Left ventricle myocardium inferior (tissue), 1 donor: ENCODE measurements around the gene LBP. TPM values are rescaled to one million over a fixed set of nuclear protein-coding genes. Genes with fewer than 3 reads are reported as not detected.
"Not testable (repeated sequence)": the region's sequence is repeated elsewhere in the genome, so short reads cannot be mapped to it uniquely, and the experiment has no call there.

ENCODE experiments used
- DNase-seq: peaks from one replicate; pipeline ENCODE4 v3.0.0-alpha.2; 2020
- H3K27ac ChIP-seq: fragments of 200-600 bp; replicated peaks from 2 replicates; pipeline ENCODE4 v1.8.0; 2021
- H3K27me3 ChIP-seq: fragments of 200-600 bp; 2 replicates; pipeline ENCODE4 v1.8.0; 2021; ENCODE audit warnings: low read depth
- H3K36me3 ChIP-seq: fragments of 200-600 bp; 2 replicates; pipeline ENCODE4 v1.8.0; 2021
- H3K4me1 ChIP-seq: fragments of 200-600 bp; 2 replicates; pipeline ENCODE4 v1.8.0; 2021
- H3K4me3 ChIP-seq: fragments of 200-600 bp; 2 replicates; pipeline ENCODE4 v1.8.0; 2021; ENCODE audit warnings: mild to moderate bottlenecking, moderate library complexity
- H3K9me3 ChIP-seq: fragments of 200-600 bp; replicated peaks from 2 replicates; pipeline ENCODE4 v1.8.0; 2021
- intact Hi-C: fragments of 100-400 bp; cut with micrococcal nuclease; formaldehyde crosslinking; loops from one replicate; pipeline ENCODE4 v1.11.0; 2022
- total RNA-seq: library from RNA; stranded (reverse); fragmentation: NEBNext Ultra II Directional; extraction: Animal tissue kit (Norgen Biotek cat#: 25700); gene quantifications from one replicate; pipeline ENCODE4 v1.2.1, GENCODE V29; 2021
- TF ChIP-seq, protein P1 (sequence below): fragments of 200-600 bp; IDR thresholded peaks from 2 replicates; pipeline ENCODE4 v1.8.0; 2021; ENCODE audit warnings: antibody characterized with exemption, mild to moderate bottlenecking, borderline replicate concordance
- donor health status: DM: no; HTN: yes; CAD: no; lungs with severe emphysema.

Gene LBP
- total RNA-seq, 1 donor from 2014 or later: 0.19 TPM

DNA sequence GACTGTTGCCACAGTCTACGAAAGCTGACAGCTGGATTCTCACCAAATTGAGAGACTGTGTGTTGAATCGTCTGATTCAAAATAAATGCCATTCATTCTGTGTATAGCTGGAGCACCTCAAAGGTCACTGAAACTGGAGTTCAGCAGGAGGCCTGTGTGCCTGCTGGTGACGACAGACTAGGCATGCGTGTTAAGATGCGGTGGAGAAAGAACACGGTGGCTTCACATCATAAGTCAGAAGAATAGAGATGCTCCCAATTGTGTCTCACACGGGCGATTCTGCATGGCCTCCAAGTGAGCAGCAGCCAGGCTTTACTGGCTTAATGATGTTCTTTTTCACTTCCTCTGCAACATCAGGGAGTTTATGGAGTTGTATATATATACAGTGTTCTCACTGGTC lies 56.5 kb downstream of the LBP start:
- TF ChIP-seq, protein P1, sequence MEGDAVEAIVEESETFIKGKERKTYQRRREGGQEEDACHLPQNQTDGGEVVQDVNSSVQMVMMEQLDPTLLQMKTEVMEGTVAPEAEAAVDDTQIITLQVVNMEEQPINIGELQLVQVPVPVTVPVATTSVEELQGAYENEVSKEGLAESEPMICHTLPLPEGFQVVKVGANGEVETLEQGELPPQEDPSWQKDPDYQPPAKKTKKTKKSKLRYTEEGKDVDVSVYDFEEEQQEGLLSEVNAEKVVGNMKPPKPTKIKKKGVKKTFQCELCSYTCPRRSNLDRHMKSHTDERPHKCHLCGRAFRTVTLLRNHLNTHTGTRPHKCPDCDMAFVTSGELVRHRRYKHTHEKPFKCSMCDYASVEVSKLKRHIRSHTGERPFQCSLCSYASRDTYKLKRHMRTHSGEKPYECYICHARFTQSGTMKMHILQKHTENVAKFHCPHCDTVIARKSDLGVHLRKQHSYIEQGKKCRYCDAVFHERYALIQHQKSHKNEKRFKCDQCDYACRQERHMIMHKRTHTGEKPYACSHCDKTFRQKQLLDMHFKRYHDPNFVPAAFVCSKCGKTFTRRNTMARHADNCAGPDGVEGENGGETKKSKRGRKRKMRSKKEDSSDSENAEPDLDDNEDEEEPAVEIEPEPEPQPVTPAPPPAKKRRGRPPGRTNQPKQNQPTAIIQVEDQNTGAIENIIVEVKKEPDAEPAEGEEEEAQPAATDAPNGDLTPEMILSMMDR: no peak

DNA sequence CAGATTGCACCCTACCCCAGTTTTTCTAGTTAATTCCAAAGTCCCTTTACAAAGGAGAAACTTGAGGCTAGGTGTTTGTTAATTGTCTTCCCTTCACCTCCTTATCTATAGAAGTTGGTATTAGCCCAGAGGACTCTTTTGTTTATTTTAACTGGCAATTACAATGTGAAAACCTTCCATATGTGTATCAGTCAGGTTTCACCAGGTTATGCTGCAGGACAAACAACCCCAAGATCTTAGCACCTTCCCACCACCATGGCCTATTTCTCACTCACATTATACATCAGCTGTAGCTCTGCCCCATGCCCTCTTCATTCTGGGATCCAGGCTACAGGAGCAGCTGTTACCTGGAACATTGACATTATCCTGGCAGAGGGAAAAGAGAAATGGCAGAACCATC lies 57.7 kb downstream of the LBP start:
- no peaks in the 10 kb centered on the region for H3K4me1 ChIP-seq
- no peaks in the 10 kb centered on the region for H3K36me3 ChIP-seq
- H3K4me3 ChIP-seq: no peak overlapping the region
- no peaks in the 10 kb centered on the region for H3K9me3 ChIP-seq
- no peak overlapping the region for H3K27ac ChIP-seq
- DNase-seq: no peak
- no peaks in the 10 kb centered on the region for H3K27me3 ChIP-seq
- intact Hi-C loops: no loop called here
- TF ChIP-seq, protein P1: no peak

More for the DNA sequence above, 56.5 kb downstream of the LBP start:
- intact Hi-C loops: no loop called here
- Histone ChIP-seq H3K4me3 (no peak overlapping the region), H3K27me3 (no peaks in the 10 kb centered on the region), H3K9me3 (no peaks in the 10 kb centered on the region), H3K27ac (no peak overlapping the region), H3K36me3 (no peaks in the 10 kb centered on the region), H3K4me1 (no peaks in the 10 kb centered on the region)
- no peak for DNase-seq

DNA sequence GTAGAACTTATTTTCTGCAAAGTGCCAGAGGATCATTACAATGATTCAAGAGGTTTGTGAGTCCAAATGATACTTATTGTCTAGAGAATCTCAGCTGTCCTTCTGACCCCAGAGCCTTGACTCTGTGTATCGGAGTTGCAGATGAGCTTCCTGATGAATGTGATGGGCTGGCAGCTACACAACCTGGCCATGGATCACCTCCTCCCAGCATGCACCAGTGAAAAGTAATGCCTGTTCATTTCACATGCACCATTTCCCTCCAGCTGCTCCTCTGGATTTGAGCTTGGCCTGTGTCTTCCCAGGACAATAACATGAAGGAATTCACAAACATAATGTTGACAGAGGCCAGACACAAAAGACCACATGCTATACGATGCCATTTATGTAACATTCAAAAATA lies 58.9 kb downstream of the LBP start:
- H3K27me3 ChIP-seq: no peaks in the 10 kb centered on the region
- TF ChIP-seq, protein P1: no peak
- intact Hi-C loops: no loop called here

DNA sequence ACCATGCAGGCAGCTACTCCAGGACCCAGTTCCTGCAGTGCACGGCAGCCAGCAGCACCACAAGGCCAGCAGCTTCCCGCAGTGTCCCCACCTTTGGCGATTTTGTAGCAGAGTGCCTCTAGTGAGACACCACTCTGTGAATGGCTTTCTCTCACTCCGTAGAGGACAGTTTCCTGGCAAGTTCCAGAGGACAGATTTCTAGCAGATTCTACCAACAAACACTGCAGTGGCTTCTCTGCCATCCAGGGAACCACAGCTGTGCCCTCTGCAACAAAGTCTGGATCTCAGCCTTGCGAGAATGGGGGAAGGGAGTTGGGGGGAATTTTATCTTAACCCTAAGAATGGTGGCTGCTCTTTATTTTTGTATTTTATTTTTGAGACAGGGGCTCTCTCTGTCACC lies 60.2 kb downstream of the LBP start:
- Histone ChIP-seq H3K27me3 (no peaks in the 10 kb centered on the region), H3K4me1 (no peaks in the 10 kb centered on the region), H3K36me3 (no peaks in the 10 kb centered on the region), H3K4me3 (no peak overlapping the region), H3K9me3 (no peaks in the 10 kb centered on the region), H3K27ac (no peak overlapping the region)
- no peak for DNase-seq
- TF ChIP-seq, protein P1: no peak
- intact Hi-C loops: no loop called here

More for the DNA sequence above, 58.9 kb downstream of the LBP start:
- Histone ChIP-seq H3K9me3 (no peaks in the 10 kb centered on the region), H3K27ac (no peak overlapping the region), H3K4me3 (no peak overlapping the region), H3K36me3 (no peaks in the 10 kb centered on the region), H3K4me1 (no peaks in the 10 kb centered on the region)
- no peak for DNase-seq

DNA sequence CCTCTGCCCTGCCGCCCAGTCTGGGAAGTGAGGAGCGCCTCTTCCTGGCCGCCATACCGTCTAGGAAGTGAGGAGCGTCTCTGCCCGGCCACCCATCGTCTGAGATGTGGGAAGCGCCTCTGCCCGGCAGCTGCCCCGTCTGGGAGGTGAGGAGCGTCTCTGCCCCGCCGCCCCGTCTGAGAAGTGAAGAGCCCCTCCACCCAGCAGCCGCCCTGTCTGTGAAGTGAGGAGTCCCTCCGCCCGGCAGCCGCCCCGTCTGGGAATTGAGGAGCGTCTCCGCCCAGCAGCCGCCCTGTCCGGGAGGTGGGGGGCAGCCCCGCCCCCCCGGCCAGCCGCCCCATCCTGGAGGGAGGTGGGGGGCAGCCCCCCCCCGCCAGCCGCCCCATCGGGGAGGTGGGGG lies 61.0 kb downstream of the LBP start:
- intact Hi-C loops: no loop called here
- Histone ChIP-seq H3K9me3 (no peaks in the 10 kb centered on the region), H3K27ac (no peak overlapping the region), H3K4me3 (no peak overlapping the region), H3K27me3 (no peaks in the 10 kb centered on the region), H3K4me1 (no peaks in the 10 kb centered on the region), H3K36me3 (peaks cover under 1% of the 10 kb centered on the region)
- DNase-seq: no peak
- TF ChIP-seq, protein P1: no peak

DNA sequence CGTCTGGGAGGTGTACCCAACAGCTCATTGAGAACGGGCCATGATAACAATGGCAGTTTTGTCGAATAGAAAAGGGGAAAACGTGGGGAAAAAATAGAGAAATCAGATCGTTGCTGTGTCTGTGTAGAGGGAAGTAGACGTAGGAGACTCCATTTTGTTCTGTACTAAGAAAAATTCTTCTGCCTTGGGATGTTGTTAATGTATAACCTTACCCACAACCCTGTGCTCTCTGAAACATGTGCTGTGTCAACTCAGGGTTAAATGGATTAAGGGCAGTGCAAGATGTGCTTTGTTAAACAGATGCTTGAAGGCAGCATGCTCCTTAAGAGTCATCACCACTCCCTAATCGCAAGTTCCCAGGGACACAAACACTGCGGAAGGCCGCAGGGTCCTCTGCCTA lies 61.5 kb downstream of the LBP start:
- DNase-seq, H3K27ac ChIP-seq, H3K4me3 ChIP-seq, H3K27me3 ChIP-seq, H3K36me3 ChIP-seq, intact Hi-C loops, H3K4me1 ChIP-seq, H3K9me3 ChIP-seq: not testable (repeated sequence)
